ENCODE data around the gene ZBTB33. TPM values are rescaled to one million over a fixed set of nuclear protein-coding genes. Genes with fewer than 3 reads are reported as not detected.

ZBTB33 gene
- total RNA-seq, 1 experiment from 2014 or later: 12.8 TPM

DNA sequence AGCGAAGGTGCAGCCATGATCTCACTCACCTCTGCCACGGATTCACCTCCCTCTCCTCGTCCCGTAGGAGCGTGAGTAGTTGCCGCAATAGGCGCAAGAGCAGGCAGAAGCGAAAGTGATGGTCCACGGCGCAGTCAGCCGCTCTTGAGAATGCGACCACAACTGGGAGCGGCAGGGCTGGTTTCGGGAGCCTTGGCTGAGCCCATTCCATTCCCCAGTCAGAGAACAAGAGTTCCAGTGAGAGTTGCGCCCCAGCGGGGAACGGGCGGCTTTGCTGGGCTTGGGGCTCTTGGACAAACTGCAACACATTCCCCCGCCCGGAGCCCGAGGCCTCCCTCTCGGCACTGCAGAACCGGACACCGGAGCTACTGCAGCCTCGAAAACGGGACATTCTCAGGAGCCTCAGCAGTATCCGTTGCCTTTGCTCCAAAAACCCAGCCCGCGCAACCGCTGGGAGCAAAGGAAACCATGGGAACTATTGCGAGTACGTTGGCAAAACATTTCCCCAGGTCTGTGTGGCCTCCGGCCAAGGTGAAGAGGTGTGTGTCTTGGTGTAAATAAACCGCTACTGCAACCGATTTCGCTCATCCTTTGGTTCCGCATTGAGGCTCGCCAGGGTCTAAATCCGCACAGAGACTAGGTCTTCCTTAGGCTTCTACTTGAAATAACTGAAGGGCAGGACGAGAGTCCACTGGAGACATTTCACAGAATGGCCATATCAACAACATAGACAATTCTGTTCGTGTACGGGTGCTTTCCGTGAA is 5.7 kb upstream of the ZBTB33 start:
- Histone ChIP-seq H3K4me3 (ENCODE audit: insufficient read depth, low read depth, low read length) (peak overlapping the region; percentile 79), H3K36me3 (replicated peaks; ENCODE audit: control insufficient read depth, insufficient read depth, low read length) (no peaks in the 10 kb centered on the region), H3K27me3 (ENCODE audit: control insufficient read depth, insufficient read depth, low read length) (no peaks in the 10 kb centered on the region; the same call in 1 of the 2 replicates)
- peak; percentile 57 for DNase-seq

DNA sequence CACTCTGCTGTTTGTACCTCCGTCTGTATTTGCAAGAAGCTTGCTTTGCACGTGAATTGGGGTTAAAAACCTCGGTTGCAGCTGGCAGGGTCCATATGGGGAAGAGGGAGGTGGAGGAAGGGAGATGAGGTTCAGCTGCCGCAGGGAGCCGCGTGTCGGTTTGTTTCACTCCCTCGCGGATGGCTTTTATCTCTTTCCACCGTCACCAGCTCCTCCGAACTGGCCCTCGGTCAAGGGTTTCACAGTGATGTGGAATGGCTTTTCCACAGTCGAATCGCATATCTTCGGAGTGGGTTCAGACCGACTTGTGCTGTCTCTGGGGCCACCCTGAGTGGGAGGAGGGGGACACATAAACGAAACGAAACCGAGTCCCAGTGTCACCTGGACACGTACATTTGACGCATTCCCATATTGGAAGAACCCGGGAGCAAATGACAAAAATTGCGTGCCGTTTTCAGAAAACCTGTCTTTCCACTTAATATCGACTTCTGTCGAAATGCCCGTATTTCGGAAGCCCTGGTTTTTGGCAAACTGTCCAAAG is 929 bp downstream of the ZBTB33 start:
- H3K36me3 ChIP-seq (replicated peaks; ENCODE audit: control insufficient read depth, insufficient read depth, low read length): no peaks in the 10 kb centered on the region; the same call in 1 of the 2 replicates
- peak overlapping the region; percentile 69 for H3K4me3 ChIP-seq (ENCODE audit: insufficient read depth, low read depth, low read length)
- H3K27me3 ChIP-seq (ENCODE audit: control insufficient read depth, insufficient read depth, low read length): no peaks in the 10 kb centered on the region; the same call in 1 of the 2 replicates
- DNase-seq: peak; percentile 31

DNA sequence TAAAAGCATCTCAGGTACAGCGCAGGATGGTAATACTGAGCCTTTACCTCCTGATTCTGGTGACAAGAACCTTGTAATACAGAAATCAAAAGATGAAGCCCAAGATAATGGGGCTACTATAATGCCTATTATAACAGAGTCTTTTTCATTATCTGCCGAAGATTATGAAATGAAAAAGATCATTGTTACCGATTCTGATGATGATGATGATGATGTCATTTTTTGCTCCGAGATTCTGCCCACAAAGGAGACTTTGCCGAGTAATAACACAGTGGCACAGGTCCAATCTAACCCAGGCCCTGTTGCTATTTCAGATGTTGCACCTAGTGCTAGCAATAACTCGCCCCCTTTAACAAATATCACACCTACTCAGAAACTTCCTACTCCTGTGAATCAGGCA is 3.2 kb downstream of the ZBTB33 start:
- Histone ChIP-seq H3K4me3 (ENCODE audit: insufficient read depth, low read depth, low read length) (no peak overlapping the region), H3K36me3 (replicated peaks; ENCODE audit: control insufficient read depth, insufficient read depth, low read length) (no peaks in the 10 kb centered on the region; the same call in 1 of the 2 replicates), H3K27me3 (ENCODE audit: control insufficient read depth, insufficient read depth, low read length) (no peaks in the 10 kb centered on the region)
- no peak for DNase-seq

DNA sequence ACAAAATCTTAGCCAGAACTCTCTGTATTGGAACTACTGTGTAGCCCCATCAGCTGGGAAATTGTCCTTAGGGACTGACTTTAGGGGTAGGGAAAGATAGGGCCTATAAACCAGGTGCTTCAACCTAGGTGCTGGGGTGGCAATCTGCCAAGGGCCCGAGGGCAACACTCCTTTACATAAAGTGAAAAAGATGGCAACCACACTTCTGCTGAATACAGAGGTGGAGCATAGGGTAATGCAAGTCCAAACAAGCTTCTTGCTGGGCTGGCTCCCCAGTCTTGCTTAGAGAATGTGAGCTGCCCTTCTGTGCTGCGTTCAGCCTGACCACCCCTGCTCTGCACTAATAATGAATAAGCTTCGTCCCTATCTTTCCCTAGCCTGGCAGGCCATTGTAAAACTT is 9.8 kb downstream of the ZBTB33 start:
- H3K4me3 ChIP-seq (ENCODE audit: insufficient read depth, low read depth, low read length): no peak overlapping the region
- no peaks in the 10 kb centered on the region for H3K36me3 ChIP-seq (replicated peaks; ENCODE audit: control insufficient read depth, insufficient read depth, low read length)
- no peak for DNase-seq
- no peaks in the 10 kb centered on the region for H3K27me3 ChIP-seq (ENCODE audit: control insufficient read depth, insufficient read depth, low read length)

DNA sequence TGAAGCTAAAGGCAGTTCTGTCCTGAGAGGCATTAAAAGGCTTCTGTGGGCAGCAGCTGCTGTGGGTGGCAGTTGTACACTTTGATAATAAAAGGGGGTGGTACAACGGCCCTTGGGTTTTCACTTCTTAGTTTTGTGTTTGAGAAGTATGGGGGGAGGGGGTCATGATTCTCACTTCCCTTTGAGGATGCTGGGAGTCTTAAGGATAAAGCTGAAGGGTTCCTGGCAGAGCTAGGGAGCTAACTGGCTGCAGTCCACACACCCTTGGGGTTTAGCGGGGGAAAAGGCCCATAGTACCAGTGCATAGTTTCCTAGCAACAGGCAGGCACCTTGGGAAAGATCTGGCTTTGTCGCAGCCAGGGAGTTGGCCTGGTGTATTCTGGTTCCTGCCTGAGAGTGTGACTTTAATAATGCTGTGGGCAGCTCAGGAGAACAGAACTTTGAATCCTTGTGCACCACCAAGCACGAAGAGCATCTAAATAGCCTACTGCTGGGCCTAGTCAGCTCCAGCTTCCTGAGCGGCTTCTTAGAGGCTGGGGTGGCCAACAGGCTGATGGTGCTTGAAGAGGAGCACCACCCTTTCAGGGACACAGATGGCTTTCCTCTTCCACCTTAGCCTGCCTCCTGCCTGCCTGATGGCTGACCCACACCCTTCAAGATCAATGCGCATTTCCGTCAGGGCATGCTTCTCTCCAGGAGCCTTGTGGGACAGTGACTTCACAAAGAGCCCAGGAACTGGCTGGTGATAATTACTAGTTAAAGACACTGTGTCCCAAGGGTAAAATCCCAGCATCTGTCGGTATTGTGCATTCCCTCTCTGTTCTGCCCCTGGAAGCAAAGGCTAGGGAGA is 12.5 kb downstream of the ZBTB33 start:
- Histone ChIP-seq H3K36me3 (replicated peaks; ENCODE audit: control insufficient read depth, insufficient read depth, low read length) (no peaks in the 10 kb centered on the region), H3K4me3 (ENCODE audit: insufficient read depth, low read depth, low read length) (no peak overlapping the region), H3K27me3 (ENCODE audit: control insufficient read depth, insufficient read depth, low read length) (no peaks in the 10 kb centered on the region)
- no peak for DNase-seq

DNA sequence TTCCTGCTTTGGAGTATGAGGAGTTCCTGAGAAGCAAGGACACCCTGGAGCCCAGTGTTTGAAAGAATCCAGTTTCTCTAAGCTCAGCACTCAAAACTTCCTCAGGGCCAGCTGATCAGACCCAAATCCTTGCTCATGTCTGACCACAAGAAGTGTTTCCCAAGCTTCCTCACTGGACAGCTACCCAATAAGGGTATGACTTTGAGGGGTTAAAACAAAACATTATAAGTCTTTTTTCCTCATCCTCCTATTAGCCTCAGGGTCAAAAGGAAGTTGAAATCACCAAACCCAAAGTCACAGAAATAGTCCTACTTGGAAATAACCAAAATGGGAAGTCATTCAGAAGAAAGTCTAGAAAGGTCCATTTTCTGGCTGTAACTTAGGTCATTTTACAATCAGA is 13.7 kb downstream of the ZBTB33 start:
- no peak for DNase-seq
- no peaks in the 10 kb centered on the region for H3K36me3 ChIP-seq (replicated peaks; ENCODE audit: control insufficient read depth, insufficient read depth, low read length)
- no peaks in the 10 kb centered on the region for H3K27me3 ChIP-seq (ENCODE audit: control insufficient read depth, insufficient read depth, low read length)
- no peak overlapping the region for H3K4me3 ChIP-seq (ENCODE audit: insufficient read depth, low read depth, low read length)

DNA sequence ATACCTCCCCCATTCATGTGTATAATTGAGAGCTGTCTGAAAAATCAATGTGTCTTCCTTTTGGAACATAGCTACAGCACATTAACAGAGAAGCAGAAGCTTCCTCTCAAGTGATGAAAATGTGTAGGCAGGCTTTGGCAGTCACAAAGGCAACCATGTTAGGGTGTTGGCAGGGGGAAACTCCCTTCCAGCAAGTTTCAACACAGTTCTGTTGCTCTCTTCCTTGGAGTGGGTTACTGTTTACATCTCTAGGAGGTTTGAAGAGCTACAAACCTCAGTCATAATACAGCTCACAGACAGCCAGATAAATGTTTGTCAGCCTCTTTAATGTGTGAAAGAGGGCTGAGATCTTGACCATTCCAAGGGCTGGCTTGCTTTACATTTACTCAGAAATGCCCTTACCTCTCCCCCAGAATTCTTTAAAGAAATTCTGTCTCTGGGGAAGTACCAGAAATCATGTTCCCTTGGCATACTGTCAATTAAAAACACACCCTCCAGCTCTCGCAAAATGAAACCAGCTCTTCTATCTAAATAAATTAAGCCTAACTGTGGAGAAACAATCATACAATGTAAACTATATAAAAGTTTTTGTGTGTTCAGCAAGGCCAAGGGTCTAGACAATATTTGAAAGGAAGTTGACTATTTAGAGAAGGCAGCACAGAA is 18.9 kb downstream of the ZBTB33 start:
- H3K4me3 ChIP-seq (ENCODE audit: insufficient read depth, low read depth, low read length): no peak overlapping the region
- H3K27me3 ChIP-seq (ENCODE audit: control insufficient read depth, insufficient read depth, low read length): no peaks in the 10 kb centered on the region
- H3K36me3 ChIP-seq (replicated peaks; ENCODE audit: control insufficient read depth, insufficient read depth, low read length): no peaks in the 10 kb centered on the region
- no peak for DNase-seq

DNA sequence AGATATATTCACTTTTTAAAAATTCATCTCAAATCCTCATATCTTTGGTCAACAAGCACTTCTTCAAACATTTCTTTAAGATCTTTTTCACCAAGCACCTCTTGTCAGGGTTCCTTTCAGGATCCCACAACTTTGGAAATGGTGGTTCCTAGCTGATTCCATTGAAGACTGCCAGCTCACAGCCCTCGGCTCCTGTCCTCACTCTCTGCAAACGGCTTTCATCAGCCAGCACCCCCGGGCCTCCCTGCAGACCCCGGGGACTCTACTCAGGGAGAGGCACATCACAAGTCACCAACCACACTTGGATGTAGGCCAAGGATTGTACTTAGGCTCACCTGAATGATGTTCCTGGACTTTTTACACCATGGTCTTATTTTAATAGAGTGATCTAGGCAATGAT is 20.0 kb downstream of the ZBTB33 start:
- DNase-seq: no peak
- Histone ChIP-seq H3K4me3 (ENCODE audit: insufficient read depth, low read depth, low read length) (no peak overlapping the region), H3K27me3 (ENCODE audit: control insufficient read depth, insufficient read depth, low read length) (no peaks in the 10 kb centered on the region), H3K36me3 (replicated peaks; ENCODE audit: control insufficient read depth, insufficient read depth, low read length) (no peaks in the 10 kb centered on the region)

DNA sequence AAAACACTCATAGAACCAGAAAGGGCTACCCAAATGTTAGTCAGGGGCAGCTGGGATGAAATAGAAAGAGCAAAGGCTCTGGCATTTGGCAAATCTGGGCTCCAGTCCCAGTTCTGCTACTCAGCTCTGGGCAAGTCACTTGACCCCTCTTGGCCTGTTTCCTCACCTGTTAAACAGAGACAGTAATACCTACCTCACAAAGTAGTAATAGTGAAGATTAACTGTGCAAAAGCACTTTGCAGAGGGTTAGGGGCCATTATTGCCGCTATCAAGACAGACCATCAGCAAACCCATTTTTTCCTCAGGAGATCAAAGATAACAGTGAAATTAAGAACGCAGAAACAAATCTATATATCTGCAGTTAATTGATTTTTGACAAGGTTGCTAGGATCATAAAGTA is 20.6 kb downstream of the ZBTB33 start:
- no peak for DNase-seq
- H3K36me3 ChIP-seq (replicated peaks; ENCODE audit: control insufficient read depth, insufficient read depth, low read length): no peaks in the 10 kb centered on the region
- H3K27me3 ChIP-seq (ENCODE audit: control insufficient read depth, insufficient read depth, low read length): no peaks in the 10 kb centered on the region; the same call in 1 of the 2 replicates
- H3K4me3 ChIP-seq (ENCODE audit: insufficient read depth, low read depth, low read length): no peak overlapping the region

DNA sequence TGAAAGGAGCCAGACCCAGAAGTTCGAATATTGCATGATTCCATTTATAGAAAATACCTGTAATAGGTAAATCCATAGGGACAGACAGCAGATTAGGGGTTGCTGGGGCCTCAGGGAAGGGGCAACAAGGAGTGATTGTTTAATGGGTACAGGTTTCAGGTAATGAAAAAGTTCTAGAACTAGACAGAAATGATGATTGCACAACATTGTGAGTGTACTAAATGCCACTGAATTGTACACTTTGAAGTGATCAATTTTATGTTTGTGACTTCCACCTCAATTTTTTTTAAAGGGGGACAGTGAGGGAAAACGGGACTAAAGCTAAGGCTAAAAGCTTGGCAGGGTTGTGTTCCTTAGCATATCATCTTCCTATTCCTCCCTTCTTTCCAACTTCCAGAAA is 23.5 kb downstream of the ZBTB33 start:
- no peaks in the 10 kb centered on the region for H3K36me3 ChIP-seq (replicated peaks; ENCODE audit: control insufficient read depth, insufficient read depth, low read length)
- no peak overlapping the region for H3K4me3 ChIP-seq (ENCODE audit: insufficient read depth, low read depth, low read length)
- no peaks in the 10 kb centered on the region; the same call in 1 of the 2 replicates for H3K27me3 ChIP-seq (ENCODE audit: control insufficient read depth, insufficient read depth, low read length)
- DNase-seq: no peak

DNA sequence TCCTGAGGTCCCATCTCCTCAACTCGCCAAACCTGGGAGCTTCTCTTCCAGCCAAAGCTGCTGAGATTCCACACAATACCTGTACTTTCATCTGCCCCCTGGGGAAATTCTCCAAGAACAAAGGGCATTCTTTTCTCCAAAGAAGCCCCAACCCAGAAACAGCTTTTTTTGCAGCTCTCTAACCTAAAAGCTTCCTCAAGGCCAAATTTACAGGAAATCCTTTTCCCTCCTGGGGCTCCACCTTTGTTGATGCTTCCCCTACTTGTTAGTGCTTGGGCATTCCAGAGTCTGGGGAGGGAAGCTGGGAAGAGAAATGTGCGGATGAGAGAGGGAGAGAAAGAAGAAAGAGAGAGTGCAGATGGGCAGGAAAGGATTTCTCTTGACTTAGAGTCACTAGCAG is 24.3 kb downstream of the ZBTB33 start:
- Histone ChIP-seq H3K36me3 (replicated peaks; ENCODE audit: control insufficient read depth, insufficient read depth, low read length) (no peaks in the 10 kb centered on the region), H3K4me3 (ENCODE audit: insufficient read depth, low read depth, low read length) (no peak overlapping the region), H3K27me3 (ENCODE audit: control insufficient read depth, insufficient read depth, low read length) (no peaks in the 10 kb centered on the region; the same call in 1 of the 2 replicates)
- DNase-seq: peak; percentile 45

DNA sequence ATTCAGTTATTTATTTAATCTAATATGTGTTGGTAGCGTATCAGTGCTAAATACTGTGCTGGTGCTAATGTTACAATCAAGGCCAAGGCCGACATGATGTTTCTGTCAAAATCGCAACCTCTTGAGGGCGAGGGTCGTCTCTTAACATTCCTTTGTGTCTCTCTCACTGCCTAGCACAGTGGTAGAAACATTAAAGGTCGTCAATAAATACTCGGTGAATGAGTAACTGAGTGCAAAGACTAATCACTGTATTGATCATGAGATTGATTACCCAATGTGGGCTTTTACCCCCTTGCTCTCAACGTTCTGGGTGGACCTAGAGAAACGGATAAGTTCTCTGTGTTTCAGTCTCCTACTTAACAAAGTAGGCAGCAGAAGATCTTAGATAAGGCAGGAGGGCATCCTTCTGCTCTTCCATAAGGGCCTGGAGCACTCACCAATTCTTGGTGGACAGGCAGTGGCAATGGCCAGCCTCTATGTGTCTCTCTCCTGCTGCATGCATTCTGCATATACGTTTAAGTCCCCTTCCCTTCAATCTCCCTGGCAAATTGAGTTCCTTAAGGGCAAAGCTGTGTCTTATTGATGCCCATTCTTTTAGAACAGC is 30.5 kb downstream of the ZBTB33 start:
- no peak for DNase-seq
- H3K36me3 ChIP-seq (replicated peaks; ENCODE audit: control insufficient read depth, insufficient read depth, low read length): no peaks in the 10 kb centered on the region
- no peaks in the 10 kb centered on the region; the same call in 1 of the 2 replicates for H3K27me3 ChIP-seq (ENCODE audit: control insufficient read depth, insufficient read depth, low read length)
- H3K4me3 ChIP-seq (ENCODE audit: insufficient read depth, low read depth, low read length): no peak overlapping the region

DNA sequence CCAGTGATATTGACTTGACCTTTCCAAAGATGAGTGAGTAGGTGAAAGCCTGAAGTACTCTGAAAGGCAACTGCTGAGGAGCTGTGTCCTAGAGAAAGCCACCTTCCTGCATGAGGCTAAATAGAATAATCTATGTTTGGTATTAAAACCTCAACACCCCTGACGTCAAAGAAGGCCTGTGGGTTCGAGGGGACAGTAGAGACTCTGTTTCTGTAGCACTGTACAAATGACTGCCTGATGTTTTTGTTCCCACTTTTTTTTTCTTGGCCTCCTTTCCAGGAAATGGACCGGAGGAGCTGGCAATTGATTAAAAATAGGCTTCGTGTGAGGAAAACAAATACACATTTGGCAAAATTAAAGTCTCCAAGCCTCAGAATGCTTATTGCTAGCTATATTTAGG is 31.1 kb downstream of the ZBTB33 start:
- DNase-seq: no peak
- H3K36me3 ChIP-seq (replicated peaks; ENCODE audit: control insufficient read depth, insufficient read depth, low read length): no peaks in the 10 kb centered on the region
- no peak overlapping the region for H3K4me3 ChIP-seq (ENCODE audit: insufficient read depth, low read depth, low read length)
- H3K27me3 ChIP-seq (ENCODE audit: control insufficient read depth, insufficient read depth, low read length): no peaks in the 10 kb centered on the region; the same call in 1 of the 2 replicates

DNA sequence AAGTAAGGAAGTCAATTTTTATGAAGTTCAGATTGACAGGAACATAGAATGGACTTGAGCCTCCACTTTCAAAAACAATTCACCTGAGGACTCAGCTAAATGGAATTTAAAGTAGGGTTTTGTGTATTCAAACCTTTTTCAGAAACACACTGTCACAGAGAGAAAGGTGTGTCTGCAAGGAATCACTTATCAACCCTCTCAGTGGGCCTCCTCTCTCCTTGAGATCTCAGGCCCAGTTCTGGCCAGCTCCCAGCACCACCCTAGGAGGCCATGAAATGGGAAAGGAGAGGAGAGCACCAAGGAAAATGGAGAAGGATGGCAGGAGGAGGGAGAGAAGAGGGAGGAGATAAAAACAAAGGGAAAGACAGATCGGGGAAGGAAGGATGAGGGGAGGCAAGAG is 32.1 kb downstream of the ZBTB33 start:
- no peak overlapping the region for H3K4me3 ChIP-seq (ENCODE audit: insufficient read depth, low read depth, low read length)
- no peaks in the 10 kb centered on the region for H3K27me3 ChIP-seq (ENCODE audit: control insufficient read depth, insufficient read depth, low read length)
- H3K36me3 ChIP-seq (replicated peaks; ENCODE audit: control insufficient read depth, insufficient read depth, low read length): no peaks in the 10 kb centered on the region
- DNase-seq: no peak
